Sigmoid colon (tissue), 3 donors: ENCODE data around the gene ABLIM1.

ENCODE experiments used
- CTCF ChIP-seq, 4 experiments: fragments of 450-650 bp in 3 of 4; fragments of 200-600 bp in 1 of 4; IDR thresholded peaks; one replicate each; pipeline ENCODE4 v1.5.1; 2016 to 2019; ENCODE audit warnings: antibody characterized with exemption in 4 of 4, mild to moderate bottlenecking in 3 of 4, moderate library complexity in 2 of 4
- POLR2A ChIP-seq, 2 donors: fragments of 450-650 bp; IDR thresholded peaks; one replicate each; pipeline ENCODE4 v1.6.1; 2016; ENCODE audit warnings: antibody characterized with exemption in 2 of 2, mild to moderate bottlenecking in 2 of 2, moderate library complexity in 2 of 2

GRCh38 chr10:114499630-114500190, 158.4 kb downstream of the ABLIM1 start:
- TF ChIP-seq CTCF (IDR thresholded peaks at IDR 0.05) (no peak), POLR2A (IDR thresholded peaks at IDR 0.05) (peak in 1 of 2 donors; percentile 19)
